Liver (tissue), 3 donors: ENCODE results near the gene CMTM4.

Source experiments
- CTCF ChIP-seq: fragments of 150-350 bp; IDR thresholded peaks from 2 replicates; pipeline ENCODE4 v1.5.1; 2017; ENCODE audit warnings: improper control_type of control experiment, low read depth, low read length; ENCODE audit not compliant: missing input control
- GABPA ChIP-seq, 2 donors: IDR thresholded peaks in 1 of 2; conservative IDR thresholded peaks in 1 of 2; 2 replicates each; pipeline ENCODE4 v1.6.1; 2016; ENCODE audit warnings: antibody characterized with exemption in 2 of 2, mild to moderate bottlenecking in 1 of 2, moderate library complexity in 1 of 2
- MAX ChIP-seq: IDR thresholded peaks from 2 replicates; pipeline ENCODE4 v1.6.1; 2016; ENCODE audit warnings: antibody characterized with exemption
- NR2F2 ChIP-seq: IDR thresholded peaks from 2 replicates; pipeline ENCODE4 v1.6.1; 2016; ENCODE audit warnings: antibody characterized with exemption
- RAD21 ChIP-seq, 2 donors: IDR thresholded peaks; 2 replicates each; pipeline ENCODE4 v1.6.1; 2016; ENCODE audit warnings: antibody characterized with exemption in 2 of 2, mild to moderate bottlenecking in 2 of 2
- SP1 ChIP-seq: IDR thresholded peaks from 2 replicates; pipeline ENCODE4 v1.6.1; 2018; ENCODE audit warnings: antibody characterized with exemption, mild to moderate bottlenecking
- TAF1 ChIP-seq: conservative IDR thresholded peaks from 2 replicates; pipeline ENCODE4 v1.6.1; 2016; ENCODE audit warnings: antibody characterized with exemption, mild to moderate bottlenecking
- YY1 ChIP-seq: IDR thresholded peaks from 2 replicates; pipeline ENCODE4 v1.6.1; 2016; ENCODE audit warnings: antibody characterized with exemption, mild to moderate bottlenecking
- TF ChIP-seq, protein P1 (sequence below): IDR thresholded peaks from 2 replicates; pipeline ENCODE4 v1.6.1; 2016; ENCODE audit warnings: antibody characterized with exemption
- TF ChIP-seq, protein P2 (sequence below): IDR thresholded peaks from 2 replicates; pipeline ENCODE4 v1.6.1; 2016; ENCODE audit warnings: antibody characterized with exemption
- donor health status: healthy.
- donor health status: healthy.

GRCh38 chr16:66618588-66619375 lies 77.8 kb downstream of the CMTM4 start:
- TF ChIP-seq CTCF, result no peak
- TF ChIP-seq SP1, result no peak
- TF ChIP-seq TAF1, result no peak
- no peak for TF ChIP-seq MAX
- TF ChIP-seq, protein P1, sequence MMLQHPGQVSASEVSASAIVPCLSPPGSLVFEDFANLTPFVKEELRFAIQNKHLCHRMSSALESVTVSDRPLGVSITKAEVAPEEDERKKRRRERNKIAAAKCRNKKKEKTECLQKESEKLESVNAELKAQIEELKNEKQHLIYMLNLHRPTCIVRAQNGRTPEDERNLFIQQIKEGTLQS, result no peak
- TF ChIP-seq NR2F2, result no peak
- no peak for TF ChIP-seq RAD21 (IDR thresholded peaks at IDR 0.05)
- TF ChIP-seq GABPA (IDR thresholded peaks at IDR 0.05 in 1 of 2, conservative IDR thresholded peaks at IDR 0.05 in 1 of 2), result no peak
- TF ChIP-seq, protein P2, sequence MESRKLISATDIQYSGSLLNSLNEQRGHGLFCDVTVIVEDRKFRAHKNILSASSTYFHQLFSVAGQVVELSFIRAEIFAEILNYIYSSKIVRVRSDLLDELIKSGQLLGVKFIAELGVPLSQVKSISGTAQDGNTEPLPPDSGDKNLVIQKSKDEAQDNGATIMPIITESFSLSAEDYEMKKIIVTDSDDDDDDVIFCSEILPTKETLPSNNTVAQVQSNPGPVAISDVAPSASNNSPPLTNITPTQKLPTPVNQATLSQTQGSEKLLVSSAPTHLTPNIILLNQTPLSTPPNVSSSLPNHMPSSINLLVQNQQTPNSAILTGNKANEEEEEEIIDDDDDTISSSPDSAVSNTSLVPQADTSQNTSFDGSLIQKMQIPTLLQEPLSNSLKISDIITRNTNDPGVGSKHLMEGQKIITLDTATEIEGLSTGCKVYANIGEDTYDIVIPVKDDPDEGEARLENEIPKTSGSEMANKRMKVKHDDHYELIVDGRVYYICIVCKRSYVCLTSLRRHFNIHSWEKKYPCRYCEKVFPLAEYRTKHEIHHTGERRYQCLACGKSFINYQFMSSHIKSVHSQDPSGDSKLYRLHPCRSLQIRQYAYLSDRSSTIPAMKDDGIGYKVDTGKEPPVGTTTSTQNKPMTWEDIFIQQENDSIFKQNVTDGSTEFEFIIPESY, result no peak
- TF ChIP-seq YY1, result no peak
